ENCODE results near the gene SYCP3.

The SYCP3 gene

DNA sequence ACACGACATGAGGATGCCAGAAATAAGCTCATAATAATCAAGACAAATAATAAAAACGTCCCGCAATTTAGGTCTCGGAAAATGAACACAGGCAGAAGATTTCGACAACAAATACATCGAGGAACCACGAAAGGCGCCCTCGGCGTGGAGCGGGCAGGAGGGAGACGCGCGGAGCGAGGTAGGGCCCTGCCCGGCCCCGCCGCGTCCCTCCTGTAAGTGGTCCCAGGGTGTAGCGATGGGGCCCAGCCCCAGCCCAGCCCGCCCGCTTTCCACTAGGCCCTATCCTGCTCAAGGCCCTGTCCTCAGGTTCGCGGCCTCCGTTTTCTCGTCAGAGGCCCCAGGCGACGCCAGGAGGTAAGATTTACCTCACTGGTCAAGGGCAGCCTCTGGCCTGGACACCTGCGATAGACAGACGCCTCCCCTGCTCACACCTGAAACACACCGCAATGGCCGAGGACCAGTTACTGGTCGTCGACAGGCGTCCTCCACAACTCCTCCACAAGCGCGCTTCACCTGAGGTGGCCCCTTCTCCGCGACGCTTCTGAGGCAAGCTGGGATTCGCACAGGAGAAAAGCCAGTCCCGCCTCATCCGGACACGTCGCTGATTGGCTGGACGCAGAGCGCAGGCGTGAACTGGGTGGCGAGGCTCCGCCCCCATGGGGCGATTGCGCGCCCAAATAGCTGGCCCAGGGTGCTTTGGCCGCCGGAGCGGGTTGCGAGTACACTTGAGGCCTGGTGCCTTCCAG, at the start of gene SYCP3:
Gene SYCP3 (minus strand): TSS at position 543 of the 746 bp plus-strand sequence. CDS start 1,527 bp downstream, outside the sequence.
- DNase-seq = no peak

DNA sequence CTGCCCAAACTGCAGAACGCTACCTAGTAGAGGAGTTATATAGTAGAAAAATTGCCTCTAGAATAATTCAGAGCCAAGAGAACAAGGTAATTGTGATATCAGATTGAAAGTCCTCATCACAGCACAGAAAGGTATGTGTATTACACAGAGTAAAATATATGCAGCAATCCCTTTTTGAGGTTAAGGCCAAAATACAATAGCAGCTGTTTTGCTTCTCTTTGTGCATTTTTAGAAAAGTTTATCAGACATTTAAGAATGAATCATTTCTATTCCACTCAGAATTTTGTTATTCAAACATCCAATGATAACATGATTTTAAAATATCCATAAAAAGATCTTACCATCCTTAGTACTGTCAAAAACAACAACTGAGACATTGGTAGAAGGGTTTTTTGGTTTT, 46.4 kb upstream of the SYCP3 start:
- no peak for DNase-seq

DNA sequence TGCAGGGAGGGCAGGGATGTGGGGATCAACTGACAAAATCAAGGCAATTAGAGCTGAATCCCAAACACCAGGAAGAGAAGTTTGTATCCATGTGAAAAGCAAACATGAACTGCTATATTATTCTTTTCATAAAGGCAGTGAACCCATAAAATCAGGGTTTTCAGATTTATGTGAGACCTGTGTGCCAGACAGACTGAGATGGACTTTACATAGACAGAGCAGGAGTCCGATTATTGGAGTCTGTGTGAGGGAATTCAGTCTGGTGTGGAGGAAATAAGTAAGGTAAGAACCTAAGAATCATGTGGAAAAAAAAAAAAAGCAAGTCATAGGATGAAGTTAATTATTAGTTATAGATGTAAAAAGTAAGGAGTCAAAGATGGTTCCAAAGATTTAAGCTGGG, 45.1 kb upstream of the SYCP3 start:
- DNase-seq = no peak

DNA sequence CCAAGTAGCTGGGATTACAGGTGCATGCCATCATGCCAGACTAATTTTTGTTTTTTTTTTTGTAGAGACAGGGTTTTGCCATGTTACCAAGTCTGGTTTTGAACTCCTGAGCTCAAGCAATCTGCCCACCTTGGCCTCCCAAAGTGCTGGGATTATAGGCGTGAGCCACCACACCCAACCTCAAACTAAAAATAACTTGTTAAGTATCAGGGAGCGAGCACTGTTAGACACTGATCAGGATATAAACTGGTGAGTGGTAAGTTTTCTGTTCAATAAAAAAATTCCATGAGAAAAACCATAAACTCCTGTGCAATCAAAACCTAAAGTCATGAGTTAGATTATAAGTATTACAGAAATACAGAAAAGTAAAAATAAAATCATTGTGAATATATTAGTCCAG, 44.6 kb upstream of the SYCP3 start:
- no peak for DNase-seq

DNA sequence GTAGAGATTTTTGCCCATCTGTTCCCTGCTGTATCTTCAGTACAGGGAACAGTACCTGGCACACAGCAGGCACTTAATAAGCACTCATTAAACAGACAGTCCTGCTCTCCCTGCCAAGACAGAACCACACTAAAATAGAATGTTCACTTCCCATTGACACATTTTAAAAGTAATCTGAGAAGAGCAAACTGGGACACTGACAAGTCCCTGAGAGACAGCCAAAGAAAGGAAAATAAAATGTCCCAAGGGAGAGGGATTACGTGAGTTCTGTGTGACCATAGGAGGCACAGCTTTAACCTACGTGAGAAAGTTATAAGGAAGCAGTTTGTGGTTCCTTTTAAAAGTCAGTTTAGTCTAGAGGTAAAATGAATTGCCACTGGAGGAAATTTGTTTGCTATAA, 43.9 kb upstream of the SYCP3 start:
- no peak for DNase-seq

DNA sequence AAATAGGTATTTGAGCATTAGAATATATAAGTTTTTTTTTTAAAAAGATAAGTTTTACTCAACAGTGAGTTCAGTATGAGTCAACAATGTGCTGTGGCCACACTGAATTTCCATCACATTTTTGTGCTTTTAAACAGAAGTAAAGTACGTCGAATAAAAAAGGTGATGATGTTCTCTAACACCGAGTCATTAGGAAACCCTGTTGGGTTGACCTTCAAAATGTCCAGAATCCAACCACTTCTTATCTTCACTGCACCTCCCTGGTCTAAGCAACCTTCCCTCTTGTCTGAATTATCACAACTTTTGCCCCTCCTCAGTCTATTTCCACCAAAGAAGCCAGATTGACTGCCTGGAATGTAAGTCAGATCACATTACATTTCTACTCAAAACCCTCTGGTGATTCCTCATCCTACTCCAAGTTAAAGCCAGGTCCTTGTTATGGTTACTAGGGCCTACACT, 43.0 kb upstream of the SYCP3 start:
- DNase-seq = no peak

DNA sequence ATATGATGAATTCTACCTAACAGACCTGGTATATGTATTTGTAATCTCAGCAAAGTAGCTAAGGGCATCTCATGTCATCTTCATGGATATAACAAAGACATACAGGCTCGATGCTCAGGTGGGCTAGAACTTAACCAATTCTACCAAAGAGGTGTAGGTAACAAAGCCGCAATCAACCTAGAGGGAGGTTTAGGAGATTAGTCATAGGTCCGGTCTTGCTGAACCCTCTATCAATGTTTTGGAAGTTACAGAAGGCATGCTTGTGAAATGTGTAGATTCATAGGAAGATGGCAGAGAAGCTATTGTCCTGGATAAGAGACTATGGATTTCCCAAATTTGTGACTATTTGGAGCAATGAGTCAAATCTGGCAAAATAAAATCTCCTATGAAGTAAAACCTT, 42.6 kb upstream of the SYCP3 start:
- DNase-seq = no peak

DNA sequence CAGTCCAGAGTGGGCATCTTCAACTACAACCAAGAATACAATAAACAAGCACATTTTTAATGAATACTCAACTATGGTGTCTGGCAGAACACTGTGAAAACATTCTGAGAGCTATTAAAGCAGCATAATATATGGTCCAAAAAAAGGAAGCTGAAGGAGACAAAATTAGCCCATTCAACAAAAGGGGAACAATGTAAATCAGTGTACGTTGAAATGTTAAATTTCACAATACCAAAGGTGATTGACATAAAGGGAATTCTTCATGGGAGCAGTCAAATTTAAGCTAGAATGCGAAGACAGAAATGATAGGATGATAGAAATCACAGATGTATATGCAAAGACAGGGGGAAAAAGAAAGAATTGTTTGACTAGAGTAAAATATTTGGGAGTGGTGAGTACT, 41.3 kb upstream of the SYCP3 start:
- DNase-seq = no peak

DNA sequence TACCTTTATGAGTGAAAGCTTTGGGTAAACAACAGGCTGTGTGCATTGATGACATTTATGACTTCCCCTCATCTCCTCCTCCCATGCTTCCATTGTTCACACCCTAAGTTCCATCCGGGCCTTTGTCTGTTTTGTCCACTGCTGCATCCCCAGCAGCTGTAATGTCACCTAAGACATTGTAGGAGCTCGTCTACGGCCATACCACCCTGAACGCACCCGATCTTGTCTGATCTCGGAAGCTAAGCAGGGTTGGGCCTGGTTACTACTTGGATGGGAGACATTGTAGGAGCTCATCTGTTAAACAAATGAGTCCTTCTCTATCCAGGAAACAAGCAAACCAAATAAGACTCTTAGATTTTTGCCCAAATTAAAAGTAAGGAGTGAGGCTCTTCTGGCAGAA, 40.4 kb upstream of the SYCP3 start:
- no peak for DNase-seq

DNA sequence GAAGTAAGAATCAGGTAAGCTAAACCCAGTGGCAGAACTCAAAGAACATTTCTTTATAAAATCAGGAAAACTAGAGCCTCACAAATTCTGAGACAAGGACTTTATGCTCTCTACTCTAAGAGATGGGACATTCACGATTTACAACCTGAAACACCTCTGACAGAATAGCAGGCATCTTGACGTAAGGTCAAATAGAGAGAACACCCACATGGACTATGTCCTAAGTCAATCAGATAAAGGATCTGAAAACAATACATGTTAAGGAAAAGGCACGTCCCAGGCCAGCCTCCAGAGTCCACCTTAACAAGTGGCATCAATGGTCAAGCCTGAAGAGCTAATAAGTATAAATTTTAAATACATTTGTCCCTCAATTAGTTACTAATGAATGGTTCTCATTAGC, 39.9 kb upstream of the SYCP3 start:
- no peak for DNase-seq

DNA sequence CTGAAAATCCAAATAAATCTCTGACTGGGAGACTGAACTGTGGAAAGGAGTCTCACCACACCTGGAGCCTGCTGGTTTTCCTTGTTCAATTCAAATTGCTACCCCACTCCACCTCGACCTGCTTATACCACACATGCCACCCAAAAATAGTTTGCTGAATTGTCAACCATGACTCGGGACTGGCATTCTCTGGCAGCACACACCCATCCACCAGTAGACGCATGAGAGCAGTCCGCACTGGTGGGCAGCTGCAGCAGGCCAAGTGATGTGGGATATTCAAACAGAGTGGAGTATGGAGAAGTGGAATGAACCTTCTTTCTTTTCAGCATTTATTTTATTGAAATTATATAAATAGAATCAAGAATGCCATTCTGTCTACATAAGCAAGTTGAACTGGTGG, 38.7 kb upstream of the SYCP3 start:
- DNase-seq = no peak

DNA sequence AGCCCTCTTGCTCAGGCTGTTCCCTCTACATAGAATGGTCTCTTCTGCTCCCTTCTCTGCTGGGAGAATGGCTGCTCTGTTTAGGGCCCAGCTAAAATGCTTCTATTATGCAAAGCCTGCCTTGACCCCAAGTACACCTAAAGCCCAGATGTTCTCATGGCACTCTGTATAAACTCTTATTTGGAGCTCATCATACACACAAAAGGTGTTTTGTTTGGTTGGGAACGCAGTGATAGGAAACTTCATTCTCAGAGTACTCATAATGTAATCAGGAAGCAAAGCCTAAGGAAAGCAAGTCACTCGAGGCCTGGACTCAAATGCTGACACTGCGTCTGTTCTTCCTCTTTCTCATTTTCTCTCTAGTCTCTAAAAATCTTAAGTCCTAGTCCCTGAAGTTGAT, 38.2 kb upstream of the SYCP3 start:
- DNase-seq = no peak

DNA sequence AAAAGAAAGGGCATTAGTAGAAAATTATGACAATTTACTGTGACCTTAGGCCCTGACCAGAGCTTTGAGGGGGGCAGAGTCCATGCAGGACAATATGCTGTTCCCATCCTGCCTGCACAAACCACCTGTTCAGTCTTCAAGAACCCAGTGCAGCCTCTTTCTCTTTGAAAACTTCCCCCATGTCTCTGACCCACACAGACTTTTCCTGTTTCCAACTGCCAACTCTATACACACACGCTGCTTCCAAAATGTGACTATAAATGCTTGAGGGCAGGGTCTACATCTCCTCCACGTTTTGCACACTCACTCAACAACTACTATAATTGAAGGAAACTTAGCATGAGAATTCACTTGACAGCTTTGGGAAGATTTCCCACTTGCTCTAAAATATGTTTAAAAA, 36.6 kb upstream of the SYCP3 start:
- no peak for DNase-seq

DNA sequence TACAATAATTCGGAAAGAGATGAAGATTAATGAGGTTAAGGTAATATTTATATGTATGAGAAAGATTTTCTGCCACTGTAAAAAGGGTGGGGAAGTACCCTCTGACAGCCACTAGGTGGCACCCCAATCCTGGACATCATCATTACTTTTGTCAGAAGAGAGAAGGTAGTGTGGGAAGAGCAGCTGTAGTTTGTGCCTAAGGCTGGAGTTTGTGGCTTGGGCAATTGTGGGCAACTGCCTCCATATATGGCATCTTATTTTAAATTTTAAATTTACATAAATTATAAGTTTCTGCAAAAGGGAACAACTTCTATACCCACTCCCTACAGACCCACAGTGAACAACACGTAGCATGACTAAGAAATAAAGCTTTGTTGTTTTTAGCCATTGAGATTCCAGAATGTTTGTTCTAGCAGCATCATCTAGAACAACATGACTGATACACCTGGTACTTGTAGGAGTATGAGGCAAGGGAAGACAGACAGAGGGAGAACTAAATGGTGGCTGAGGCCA, 34.4 kb upstream of the SYCP3 start:
- DNase-seq = peak; percentile 41

DNA sequence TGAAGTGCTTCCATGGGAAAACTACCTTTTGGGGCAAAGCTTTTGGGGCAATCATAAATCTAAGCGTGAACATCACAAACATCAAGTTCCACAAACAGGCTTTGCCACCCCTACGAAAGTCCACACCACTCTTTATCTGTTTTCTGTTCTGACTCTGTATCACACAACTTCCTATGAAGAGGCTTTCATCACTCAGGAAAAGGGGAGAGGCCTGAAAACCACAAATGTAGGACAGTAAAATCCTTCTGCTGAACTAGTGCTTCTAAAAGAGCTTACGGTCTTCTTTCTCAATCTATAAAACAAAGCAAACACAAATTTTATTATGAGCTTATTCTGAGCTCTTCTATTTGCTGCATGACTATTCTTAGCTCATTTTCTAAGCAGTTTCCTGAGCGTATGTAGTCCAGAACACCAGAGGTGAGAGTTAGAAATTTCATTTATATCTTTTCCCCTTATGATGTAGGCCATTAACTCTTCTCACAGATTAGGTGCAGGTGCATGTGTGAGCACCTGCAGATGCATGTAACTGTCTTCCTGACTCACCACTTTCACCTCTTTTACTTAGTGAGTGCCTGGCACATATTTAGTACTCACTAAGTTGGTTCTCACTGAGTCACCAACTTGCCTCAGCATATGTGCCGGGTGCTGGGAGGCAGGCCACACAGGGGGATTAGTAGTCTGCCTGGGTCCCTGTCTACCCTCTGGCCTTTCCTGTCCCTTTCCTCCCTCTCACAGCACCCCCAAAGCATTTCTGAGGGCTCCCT, 32.9 kb upstream of the SYCP3 start:
- no peak for DNase-seq

DNA sequence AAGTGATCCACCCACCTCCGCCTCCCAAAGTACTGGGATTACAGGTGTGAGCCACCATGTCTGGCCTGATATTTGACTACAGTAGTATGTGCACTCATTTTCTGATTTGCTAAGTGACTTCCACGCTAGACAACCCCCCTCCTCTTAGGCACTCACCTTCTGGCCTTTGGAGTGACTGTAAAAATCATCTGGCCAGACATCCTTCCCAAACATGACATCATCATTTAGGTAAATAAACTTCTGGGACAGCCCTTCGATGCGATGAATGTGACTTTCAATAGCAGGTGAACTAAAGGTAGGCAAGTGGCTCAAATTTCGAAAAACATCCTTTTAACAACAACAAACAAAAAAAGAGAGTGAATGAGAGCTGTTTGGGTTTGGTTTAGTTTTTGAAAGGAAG, 30.6 kb upstream of the SYCP3 start:
- DNase-seq = no peak

DNA sequence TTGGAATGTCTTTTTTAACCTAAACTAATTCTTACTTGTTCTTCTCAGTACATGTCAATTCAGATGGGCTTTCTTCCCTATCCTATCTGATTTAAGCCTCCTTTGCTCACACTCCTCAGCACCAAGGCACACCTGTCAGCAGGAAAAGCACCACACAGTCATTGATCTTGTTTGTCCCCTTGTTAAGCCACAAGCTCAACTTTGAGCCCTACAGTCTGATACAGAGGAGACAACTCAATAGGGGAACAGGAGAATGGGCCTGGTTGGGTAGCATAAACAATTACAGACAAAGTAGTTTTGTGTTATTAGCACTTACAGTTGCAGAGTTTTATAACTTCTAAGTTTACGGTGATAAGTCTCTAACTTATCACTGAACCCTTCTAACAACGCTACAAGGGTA, 29.5 kb upstream of the SYCP3 start:
- DNase-seq = no peak

DNA sequence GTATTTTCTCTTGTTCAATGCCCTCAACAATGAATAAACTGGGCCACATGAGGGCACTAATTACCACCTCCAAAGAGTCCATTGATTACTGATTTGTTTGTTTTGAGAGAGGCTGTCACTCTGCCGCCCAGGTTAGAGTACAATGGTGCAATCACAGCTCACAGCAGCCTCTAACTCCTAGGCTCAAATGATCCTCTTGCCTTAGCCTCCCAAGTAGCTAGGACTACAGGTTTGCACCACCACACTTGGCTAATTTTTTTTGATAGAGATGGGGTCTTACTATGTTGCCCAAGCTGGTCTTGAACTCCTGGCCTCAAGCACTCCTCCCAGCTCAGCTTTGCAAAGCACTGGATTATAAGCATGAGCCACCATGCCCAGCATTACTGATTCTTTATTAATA, 28.3 kb upstream of the SYCP3 start:
- DNase-seq = no peak

DNA sequence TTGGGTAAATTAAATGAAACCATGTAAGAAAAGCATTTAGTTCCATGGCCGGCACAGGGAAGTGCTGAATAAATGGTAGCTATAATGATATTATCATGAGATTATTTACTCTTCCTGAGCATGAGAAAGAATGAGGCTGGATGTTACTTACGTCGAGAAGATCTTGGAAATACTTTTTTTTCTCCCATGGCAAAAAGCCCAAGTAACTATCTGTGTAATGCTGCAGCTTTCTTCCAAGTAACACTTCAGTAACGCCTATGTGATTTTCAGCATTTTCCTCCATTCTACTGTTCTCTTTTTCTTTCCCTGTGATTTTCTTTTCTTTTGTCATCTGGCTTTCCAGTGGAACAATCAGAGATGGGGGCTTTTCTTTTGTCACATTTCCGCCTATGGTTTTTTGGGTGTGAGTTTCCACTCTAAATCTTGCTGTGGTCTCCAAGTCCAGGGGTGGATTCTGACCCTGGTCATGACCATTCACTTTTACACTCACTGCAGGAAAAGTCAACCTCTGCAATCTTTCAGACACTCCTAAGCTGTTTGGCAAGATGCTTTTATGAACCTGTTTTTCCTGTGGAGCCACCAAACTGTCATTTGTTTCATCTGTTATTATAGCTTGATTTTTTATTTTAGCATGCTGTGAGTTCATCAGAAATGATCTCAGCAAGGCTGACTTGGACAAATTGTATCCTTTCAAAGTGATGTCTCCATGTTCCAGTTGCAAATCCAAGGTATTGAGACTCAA, 25.0 kb upstream of the SYCP3 start:
- no peak for DNase-seq

DNA sequence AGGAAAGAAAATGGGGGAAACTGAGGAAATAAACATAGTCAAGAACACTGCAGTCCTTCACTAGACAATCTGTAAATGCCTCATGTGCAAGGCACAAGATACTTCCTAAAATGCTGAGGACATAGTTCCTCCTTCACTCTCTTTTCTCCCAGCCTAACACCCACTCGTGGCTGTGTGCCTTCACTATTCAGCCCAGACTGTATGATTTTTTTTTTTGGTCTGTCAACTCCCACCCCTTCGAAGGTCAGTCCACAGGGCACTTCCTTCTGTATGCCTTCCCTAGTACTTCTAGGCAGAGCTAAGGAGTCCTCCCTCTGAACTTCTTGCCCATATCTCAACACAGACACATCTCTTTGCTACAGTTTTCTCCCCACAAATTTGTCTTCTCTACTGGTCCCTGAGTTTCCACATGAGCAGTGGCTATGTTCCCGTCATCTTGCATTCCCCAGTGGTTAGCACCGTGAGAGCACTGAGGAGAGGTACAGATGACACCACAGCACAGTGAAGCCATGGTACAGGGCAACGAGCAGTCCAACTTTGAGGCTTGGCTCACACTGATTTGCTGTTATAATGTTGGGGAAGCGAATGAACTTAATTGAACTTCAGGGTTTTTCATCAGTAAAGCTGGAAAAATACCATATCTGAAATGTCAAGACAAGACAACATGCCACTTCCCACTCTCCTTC, 24.1 kb upstream of the SYCP3 start:
- no peak for DNase-seq

DNA sequence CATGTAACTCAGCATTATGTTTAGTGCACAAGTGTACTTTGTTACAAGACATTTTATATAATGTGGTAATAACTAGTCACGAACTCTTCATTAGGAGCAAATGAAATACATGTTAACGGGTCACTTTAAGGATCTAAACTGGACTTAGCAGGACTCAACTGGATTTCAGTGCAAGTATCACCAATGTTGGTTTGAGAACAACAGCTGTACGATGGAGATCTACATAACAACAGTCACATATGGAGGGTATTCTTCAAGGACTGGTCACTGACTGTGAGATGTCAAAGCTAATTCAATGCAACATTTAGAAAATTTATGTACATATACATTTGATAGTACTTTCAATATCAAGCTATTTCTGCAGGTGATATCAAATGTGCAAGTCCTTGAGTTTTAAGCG, 22.5 kb upstream of the SYCP3 start:
- DNase-seq = no peak

DNA sequence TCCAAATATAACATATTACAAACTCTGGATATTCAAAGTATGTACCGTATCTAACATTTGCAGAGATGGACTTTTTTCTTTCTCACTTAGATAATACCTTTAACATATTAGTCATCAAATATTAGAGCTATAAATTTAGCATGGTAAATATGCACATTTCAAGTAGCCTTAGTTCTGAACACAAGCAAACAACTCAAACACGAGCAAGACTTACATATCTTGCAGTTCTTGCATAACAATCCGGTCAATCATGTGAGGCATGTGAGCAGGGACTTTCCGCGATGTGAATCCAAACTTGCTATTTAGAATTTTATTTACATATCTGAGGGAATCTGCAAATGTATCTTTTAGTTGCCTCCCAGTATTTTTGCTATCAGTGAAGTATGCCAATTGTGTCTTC, 22.1 kb upstream of the SYCP3 start:
- no peak for DNase-seq

All from NCI-H1694 treated with DMSO at 0.1 percent for 48 hours (cell line).